GM18858 (cell line): ENCODE results near the gene SLAIN2.

Experiments used
- ATAC-seq: cut with Tn5 transposase; IDR thresholded peaks from one replicate; pipeline ENCODE4 v1.9.1; 2021; ENCODE audit not compliant: unreplicated experiment

SLAIN2 gene

DNA sequence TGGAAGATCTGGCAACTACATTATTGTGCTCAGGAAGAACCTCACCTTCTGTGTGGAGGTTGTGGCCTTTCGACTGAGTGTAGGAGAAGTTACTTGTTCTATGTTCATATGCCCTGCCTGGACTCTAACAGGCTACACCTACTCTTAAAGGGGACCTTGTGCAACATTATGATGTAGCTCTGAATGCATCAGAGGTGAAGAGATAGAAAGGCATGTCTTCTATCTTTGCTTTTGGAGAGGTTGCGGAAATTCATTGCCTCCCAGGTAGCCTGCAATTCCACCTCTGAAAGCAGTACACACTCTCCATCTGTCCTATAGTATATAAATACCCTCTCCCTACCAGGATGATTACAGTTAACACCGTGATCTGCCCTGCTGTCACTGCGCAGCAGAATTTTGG lies 7.1 kb upstream of the SLAIN2 start:
- no peak for ATAC-seq

DNA sequence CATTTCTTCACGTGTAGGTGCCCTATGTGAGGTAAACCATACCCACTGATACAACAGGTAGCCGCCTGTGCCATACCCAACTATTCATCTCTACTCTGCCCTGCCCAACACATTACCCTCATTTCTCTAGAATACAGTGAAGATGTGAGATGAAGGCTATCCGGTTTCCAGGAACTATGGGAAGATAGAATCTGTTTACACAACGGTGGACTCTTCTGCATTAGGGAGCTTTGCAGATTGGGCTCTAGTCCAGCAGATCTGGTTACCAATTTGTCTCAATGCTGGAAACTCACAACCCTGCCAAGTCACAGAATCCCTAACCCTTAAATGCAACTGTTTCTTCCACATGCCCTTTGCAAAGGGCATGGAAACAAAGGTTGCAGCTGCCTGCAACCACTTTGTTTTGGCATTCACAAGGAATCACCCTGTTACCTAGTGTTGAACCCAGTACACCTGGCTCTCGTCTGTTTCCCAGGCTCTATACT lies 6.4 kb upstream of the SLAIN2 start:
- no peak for ATAC-seq

DNA sequence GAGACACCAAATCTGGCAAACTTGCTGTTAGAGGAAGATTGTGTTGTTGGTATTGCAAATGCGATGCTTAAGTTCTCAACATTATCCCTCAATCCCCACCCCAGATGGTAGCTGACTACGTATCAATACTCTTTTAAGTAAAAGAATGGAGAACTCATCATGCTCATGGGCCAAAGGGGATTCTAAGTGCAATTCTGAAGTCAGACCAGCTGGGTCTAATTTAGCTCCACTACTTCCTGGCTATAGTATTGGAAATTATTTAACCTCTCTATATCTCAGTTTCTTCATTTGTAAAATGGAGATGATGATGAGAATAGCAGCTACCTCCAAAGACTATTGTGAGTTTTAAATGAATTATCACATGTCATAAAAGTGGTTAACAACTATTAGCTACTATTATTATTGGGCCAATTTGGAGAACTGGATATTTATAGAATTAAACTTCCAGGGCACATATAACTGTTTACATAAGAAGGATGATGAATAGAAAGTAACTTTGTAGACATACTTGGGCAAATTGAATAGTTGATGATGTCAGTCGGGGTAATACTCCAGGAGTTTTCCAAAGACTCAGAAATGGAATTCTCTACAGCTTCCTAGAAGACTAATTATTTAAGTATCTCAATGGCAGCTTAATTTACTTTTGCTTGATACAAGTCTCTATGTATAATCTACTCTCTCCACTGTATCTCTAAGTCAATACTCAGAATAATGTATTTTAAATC lies 5.0 kb upstream of the SLAIN2 start:
- no peak for ATAC-seq

GRCh38 chr4:48337731-48338130 lies 3.6 kb upstream of the SLAIN2 start:
- no peak for ATAC-seq

GRCh38 chr4:48339642-48340041 lies 1.7 kb upstream of the SLAIN2 start:
- ATAC-seq: no peak

DNA sequence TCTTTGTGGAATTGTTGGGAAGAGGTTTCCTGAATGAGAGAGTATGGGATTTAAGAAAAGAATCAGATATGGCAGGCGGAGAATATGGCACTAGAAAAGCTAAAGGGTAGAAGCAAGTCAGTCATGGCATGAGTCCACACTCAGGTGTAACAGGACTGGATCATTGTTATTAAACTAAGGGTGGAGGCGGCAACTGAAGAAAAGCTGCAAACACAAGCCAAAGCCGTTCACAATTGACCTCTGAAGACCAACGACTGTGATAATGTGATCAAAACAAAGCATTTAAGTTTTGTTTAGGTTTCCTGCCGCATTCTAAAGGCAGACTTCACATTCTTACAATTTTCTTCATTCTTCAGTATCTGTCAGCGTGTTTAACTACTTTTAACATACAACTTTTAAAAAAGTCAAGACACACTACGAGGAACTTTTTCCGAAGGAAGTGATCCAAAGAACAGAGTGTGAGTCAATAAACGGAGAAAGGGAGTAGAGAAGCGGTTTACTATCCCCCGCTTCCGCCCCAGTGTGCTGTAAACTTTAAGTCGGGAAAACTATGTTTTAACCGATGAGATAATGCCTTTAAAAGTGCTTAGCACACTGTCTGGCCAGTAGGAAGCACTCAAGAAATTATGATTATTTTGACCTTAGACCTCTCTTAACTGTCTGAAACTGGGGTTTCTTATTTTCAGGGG lies 909 bp upstream of the SLAIN2 start:
- ATAC-seq: peak; percentile 3

- ATAC-seq: no peak
Observed at GRCh38 chr4:48341776-48342605, 662 bp downstream of the SLAIN2 start.

DNA sequence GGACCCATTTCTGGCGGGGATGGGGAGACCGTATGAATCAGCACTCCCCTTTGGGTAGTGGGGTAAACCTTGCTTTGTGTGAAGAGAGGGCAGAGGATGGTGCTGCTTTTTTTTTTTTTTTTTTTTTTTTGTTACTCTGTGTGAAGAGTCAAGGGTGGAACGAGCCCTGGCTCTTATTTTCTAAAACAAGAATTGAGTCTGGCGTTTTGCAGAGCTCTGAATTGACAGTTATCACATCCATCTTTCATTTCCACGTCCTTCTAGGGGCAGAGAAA lies 1.2 kb downstream of the SLAIN2 start:
- no peak for ATAC-seq

DNA sequence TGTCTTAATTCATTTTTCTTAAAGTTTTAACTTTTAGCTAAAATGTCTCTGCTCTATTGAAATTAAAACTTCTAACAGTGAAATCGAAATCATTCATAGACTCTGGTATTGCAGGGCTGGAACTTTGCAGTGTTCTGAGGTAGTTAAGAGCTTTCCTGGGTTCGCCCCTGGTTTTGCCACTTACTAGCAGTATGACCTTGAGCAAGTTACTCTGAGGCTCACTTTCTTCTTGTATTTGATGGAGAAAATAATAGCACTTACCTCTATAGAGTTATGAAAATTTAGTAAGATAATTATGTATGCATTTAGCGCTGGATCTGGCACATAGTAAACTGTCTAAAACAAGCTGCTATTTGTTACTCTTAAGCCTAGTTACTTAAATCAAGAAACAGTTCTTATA lies 1.7 kb downstream of the SLAIN2 start:
- ATAC-seq: no peak

DNA sequence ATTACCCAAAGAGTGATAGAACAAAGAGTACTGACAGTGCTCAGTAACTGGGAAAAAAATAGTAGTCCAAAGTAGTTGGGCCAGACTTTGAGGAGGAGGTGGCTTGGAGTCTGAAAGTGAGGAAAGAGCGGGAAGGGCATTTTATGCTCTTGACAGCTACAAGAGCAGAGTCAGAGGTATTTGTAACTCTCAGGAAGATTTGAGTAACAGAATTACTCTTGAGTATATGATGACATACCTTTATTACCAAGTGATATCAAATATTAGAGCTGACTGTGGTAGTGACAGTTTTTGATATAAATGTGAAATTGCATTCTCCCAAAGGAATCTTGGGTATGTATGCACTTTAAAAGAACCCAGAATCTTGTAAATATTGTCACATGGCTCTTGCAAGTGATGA lies 2.2 kb downstream of the SLAIN2 start:
- ATAC-seq: no peak

- ATAC-seq: no peak
Observed at GRCh38 chr4:48345542-48345941, 4.2 kb downstream of the SLAIN2 start.

DNA sequence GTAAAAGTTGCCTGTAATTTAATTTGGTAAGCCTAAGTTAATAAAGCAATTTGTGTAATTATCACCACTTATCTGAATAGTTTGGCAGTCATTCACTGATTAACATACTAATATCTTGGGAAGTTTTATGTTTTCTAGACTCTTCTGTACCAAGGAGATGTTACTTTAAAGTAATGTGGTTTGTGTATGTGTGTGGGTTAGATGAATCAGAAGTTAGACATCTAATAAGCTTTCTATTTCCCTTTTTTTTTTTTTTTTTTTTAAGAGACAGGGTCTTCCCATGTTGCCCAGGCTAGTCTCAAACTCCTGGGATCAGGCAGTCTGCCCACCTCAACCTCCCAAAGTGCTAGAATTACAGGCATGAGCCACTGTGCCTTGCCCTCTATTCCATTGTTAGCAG lies 5.3 kb downstream of the SLAIN2 start:
- ATAC-seq: no peak

GRCh38 chr4:48347282-48347921 lies 6.1 kb downstream of the SLAIN2 start:
- ATAC-seq: no peak

- no peak for ATAC-seq
Observed at GRCh38 chr4:48350871-48351270, 9.5 kb downstream of the SLAIN2 start.

DNA sequence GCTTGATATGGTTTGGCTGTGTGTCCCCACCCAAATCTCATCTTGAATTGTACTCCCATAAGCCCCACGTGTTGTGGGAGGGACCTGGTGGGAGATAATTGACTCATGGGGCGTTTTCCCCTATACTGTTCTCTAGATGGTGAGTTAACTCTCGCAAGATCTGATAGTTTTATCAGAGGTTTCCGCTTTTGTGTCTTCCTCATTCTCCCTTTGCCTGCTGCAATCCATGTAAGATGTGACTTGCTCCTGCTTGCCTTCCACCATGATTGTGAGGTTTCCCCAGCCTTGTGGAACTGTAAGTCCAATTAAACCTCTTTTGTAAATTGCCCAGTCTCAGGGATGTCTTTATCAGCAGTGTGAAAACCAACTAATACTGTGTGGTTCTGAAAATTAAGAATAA lies 11.5 kb downstream of the SLAIN2 start:
- ATAC-seq: no peak

DNA sequence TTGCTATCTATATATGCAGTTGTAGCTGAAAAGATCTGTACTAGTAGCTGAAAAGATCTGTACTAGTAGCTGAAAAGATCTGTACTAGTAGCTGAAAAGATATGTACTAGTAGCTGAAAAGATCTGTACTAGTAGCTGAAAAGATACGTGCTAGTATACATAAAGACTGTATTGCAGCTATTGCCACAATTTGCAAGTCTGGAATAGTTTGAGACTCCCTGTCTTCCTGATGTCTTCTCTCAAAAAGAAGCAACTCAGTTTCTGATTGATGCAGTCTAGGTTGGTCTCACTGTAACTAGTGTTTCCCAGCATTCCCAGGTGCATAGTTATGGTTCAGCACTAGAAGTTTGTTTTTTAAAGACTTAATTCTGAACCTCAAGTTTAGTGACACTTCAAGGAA lies 15.0 kb downstream of the SLAIN2 start:
- no peak for ATAC-seq

DNA sequence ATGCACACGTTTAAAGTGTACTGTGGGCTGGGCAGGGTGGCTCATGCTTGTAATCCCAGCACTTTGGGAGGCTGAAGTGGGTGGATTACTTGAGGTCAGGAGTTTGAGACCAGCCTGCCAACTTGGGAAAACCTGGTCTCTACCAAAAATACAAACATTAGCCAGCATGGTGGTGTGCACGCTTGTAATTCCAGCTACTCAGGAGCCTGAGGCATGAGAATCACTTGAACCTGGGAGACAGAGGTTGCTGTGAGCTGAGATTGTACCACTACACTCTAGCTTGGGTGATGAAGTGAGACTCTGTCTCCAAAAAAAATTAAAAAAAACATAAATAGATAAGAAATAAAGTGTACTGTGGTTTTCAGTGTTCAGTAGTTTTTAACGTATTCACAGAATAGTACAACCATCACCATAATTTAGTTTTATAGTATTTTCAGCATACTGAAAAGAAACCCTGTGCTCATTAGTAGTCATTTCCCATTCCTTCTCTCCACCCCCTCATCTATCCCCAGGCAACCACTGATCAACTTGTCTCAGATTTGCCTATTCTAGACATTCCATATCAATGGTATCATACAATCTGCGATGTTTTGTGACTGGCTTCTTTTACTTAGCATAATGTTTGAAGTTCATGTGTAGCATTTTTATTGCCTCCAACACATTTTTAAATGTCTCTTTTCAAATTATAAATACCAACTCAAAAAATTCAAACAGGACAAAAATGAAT lies 19.1 kb downstream of the SLAIN2 start:
- ATAC-seq: no peak

DNA sequence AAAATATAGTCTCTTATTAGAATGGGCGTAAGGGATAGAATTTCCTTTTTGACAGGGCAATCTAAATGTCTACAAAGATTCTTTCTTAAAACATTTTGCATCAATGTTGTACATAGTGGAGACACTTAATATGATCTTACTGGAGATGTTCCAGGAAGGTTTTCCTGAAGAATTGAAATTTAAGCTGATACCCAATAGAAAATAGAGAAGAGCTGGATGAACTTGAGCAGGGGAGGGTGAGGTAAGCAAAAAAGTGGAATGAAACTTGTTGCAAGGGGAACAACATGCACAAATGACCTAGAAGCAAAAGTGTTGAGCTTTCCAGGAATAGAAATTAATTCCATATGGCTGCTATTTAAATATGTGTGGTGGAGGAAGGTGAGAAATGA lies 19.7 kb downstream of the SLAIN2 start:
- no peak for ATAC-seq

DNA sequence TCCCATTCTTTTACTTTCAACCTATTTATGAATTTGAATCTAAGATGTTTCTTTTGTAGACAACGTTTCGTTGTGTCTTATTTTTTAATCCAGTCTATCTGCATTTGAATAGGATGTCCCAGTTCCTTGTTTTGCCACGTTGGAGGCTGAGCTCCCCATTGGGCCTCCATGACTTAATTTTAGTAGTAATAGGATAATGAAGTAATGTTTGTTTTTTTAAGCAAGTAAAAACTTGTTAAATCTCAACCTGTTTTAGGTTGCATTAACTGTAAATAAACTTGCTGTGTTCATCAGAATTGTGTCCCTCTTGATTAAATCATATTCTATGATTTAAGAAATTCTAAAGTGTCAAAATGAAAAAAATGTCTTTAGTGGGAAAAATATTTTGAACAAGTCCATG lies 25.3 kb downstream of the SLAIN2 start:
- no peak for ATAC-seq

- no peak for ATAC-seq
Observed at GRCh38 chr4:48367016-48367415, 25.7 kb downstream of the SLAIN2 start.

- no peak for ATAC-seq
Observed at GRCh38 chr4:48368389-48368788, 27.1 kb downstream of the SLAIN2 start.
